GM19099 (cell line): ENCODE results near the gene LHX4.

Experiments
- POLR2A ChIP-seq: IDR thresholded peaks from 3 replicates; pipeline ENCODE4 v1.6.1; 2011; ENCODE audit warnings: low read depth; ENCODE audit not compliant: insufficient read length; ENCODE audit errors: extremely low read depth

The LHX4 gene

GRCh38 chr1:180254854-180255253 lies 24.8 kb downstream of the LHX4 start:
- no peak for TF ChIP-seq POLR2A

- no peak for TF ChIP-seq POLR2A
Observed at GRCh38 chr1:180255536-180256340, 25.7 kb downstream of the LHX4 start.

- no peak for TF ChIP-seq POLR2A
Observed at GRCh38 chr1:180256341-180257027, 26.4 kb downstream of the LHX4 start.

- TF ChIP-seq POLR2A: no peak
Observed at GRCh38 chr1:180257028-180257386, 26.9 kb downstream of the LHX4 start.

- no peak for TF ChIP-seq POLR2A
Observed at GRCh38 chr1:180257486-180257885, 27.4 kb downstream of the LHX4 start.

- TF ChIP-seq POLR2A: no peak
Observed at GRCh38 chr1:180258290-180258689, 28.2 kb downstream of the LHX4 start.

- TF ChIP-seq POLR2A: no peak
Observed at GRCh38 chr1:180258935-180259334, 28.9 kb downstream of the LHX4 start.

GRCh38 chr1:180259431-180260338 lies 29.6 kb downstream of the LHX4 start:
- no peak for TF ChIP-seq POLR2A

GRCh38 chr1:180260541-180260940 lies 30.5 kb downstream of the LHX4 start:
- TF ChIP-seq POLR2A: no peak

- TF ChIP-seq POLR2A: no peak
Observed at GRCh38 chr1:180261030-180261429, 31.0 kb downstream of the LHX4 start.

GRCh38 chr1:180261524-180262155 lies 31.6 kb downstream of the LHX4 start:
- TF ChIP-seq POLR2A: no peak

- TF ChIP-seq POLR2A: no peak
Observed at GRCh38 chr1:180262628-180263488, 32.8 kb downstream of the LHX4 start.

- TF ChIP-seq POLR2A: no peak
Observed at GRCh38 chr1:180264595-180264994, 34.5 kb downstream of the LHX4 start.

GRCh38 chr1:180265201-180265600 lies 35.1 kb downstream of the LHX4 start:
- no peak for TF ChIP-seq POLR2A
